ENCODE data around the gene NQO1. TPM values are rescaled to one million over a fixed set of nuclear protein-coding genes. Genes with fewer than 3 reads are reported as not detected.

The NQO1 gene
- total and polyA plus RNA-seq, 10 donors, result 9.2 to 70.6 (median 20.6) TPM

GRCh38 chr16:69698404-69698803 lies 28.0 kb downstream of the NQO1 start:
- Histone ChIP-seq H3K36me3 (peaks cover 6 to 89% (median 38%) of the 10 kb centered on the region in 6 donors), H3K4me3 (no peak overlapping the region), H3K27ac (no peak overlapping the region), H3K9me3 (no peaks in the 10 kb centered on the region), H3K4me1 (peaks cover 0 to 5% (median 0%) of the 10 kb centered on the region in 6 donors), H3K27me3 (replicated peaks in 1 of 7) (no peaks in the 10 kb centered on the region)
- 90 to 97% (median 91%) methylated on average over 3 of the region's 3 CpGs for WGBS, 5 donors
- no peak for DNase-seq
- intact Hi-C loops (cut with DNase I; ENCODE audit: low total_unique reads), result no loop called here
- TF ChIP-seq POLR2A (IDR thresholded peaks at IDR 0.05) (no peak), CTCF (IDR thresholded peaks at IDR 0.05 in 8 of 11, conservative IDR thresholded peaks at IDR 0.05 in 3 of 11) (no peak), POLR2AphosphoS5 (IDR thresholded peaks at IDR 0.05) (no peak)

- Histone ChIP-seq H3K4me1 (no peaks in the 10 kb centered on the region), H3K27me3 (replicated peaks in 1 of 7) (no peaks in the 10 kb centered on the region), H3K4me3 (no peak overlapping the region), H3K27ac (no peak overlapping the region), H3K36me3 (peaks cover 4 to 100% (median 64%) of the 10 kb centered on the region in 6 donors), H3K9me3 (no peaks in the 10 kb centered on the region)
- no peak for TF ChIP-seq CTCF (IDR thresholded peaks at IDR 0.05 in 8 of 11, conservative IDR thresholded peaks at IDR 0.05 in 3 of 11)
- no peak for TF ChIP-seq POLR2AphosphoS5 (IDR thresholded peaks at IDR 0.05)
- no peak for TF ChIP-seq POLR2A (IDR thresholded peaks at IDR 0.05)
- WGBS, 5 donors, result 94 to 98% (median 96%) methylated on average over 2 of the region's 2 CpGs
- no peak for DNase-seq
- intact Hi-C loops (cut with DNase I; ENCODE audit: low total_unique reads), result no loop called here
Observed at GRCh38 chr16:69693916-69694315, 32.4 kb downstream of the NQO1 start.

- 82 to 97% (median 88%) methylated on average over 3 to 4 of the region's 4 CpGs for WGBS, 5 donors
- no peak for TF ChIP-seq POLR2A (IDR thresholded peaks at IDR 0.05)
- H3K27me3 ChIP-seq (replicated peaks in 1 of 7), result no peaks in the 10 kb centered on the region
- intact Hi-C loops (cut with DNase I; ENCODE audit: low total_unique reads), result no loop called here
- H3K36me3 ChIP-seq, result peaks cover 4 to 97% (median 64%) of the 10 kb centered on the region in 6 donors
- no peak for DNase-seq
- no peaks in the 10 kb centered on the region for H3K4me1 ChIP-seq
- no peak overlapping the region for H3K4me3 ChIP-seq
- no peaks in the 10 kb centered on the region for H3K9me3 ChIP-seq
- H3K27ac ChIP-seq, result peak overlapping the region in 1 of 8 donors; percentile 46
Observed at GRCh38 chr16:69691980-69692911, 34.1 kb downstream of the NQO1 start.

- H3K27ac ChIP-seq, result no peak overlapping the region
- no peaks in the 10 kb centered on the region for H3K27me3 ChIP-seq (replicated peaks in 1 of 7)
- H3K9me3 ChIP-seq, result no peaks in the 10 kb centered on the region
- H3K36me3 ChIP-seq, result peaks cover 0 to 97% (median 51%) of the 10 kb centered on the region in 6 donors
- WGBS, 5 donors, result 94 to 97% (median 96%) methylated on average over 2 of the region's 2 CpGs
- no peak for DNase-seq
- no peak overlapping the region for H3K4me3 ChIP-seq
- H3K4me1 ChIP-seq, result no peaks in the 10 kb centered on the region
- intact Hi-C loops (cut with DNase I; ENCODE audit: low total_unique reads), result no loop called here
- TF ChIP-seq CTCF (IDR thresholded peaks at IDR 0.05 in 8 of 11, conservative IDR thresholded peaks at IDR 0.05 in 3 of 11), result no peak
- TF ChIP-seq POLR2A (IDR thresholded peaks at IDR 0.05), result no peak
- TF ChIP-seq POLR2AphosphoS5 (IDR thresholded peaks at IDR 0.05), result no peak
Observed at GRCh38 chr16:69688589-69688988, 37.8 kb downstream of the NQO1 start.

All from spleen (tissue), 11 donors.